ENCODE results near the gene ELAC1. TPM values are rescaled to one million over a fixed set of nuclear protein-coding genes. Genes with fewer than 3 reads are reported as not detected.

Gene ELAC1
- total and polyA plus RNA-seq, 2 experiments from 2014 or later, result 2.8 to 3.2 TPM

DNA sequence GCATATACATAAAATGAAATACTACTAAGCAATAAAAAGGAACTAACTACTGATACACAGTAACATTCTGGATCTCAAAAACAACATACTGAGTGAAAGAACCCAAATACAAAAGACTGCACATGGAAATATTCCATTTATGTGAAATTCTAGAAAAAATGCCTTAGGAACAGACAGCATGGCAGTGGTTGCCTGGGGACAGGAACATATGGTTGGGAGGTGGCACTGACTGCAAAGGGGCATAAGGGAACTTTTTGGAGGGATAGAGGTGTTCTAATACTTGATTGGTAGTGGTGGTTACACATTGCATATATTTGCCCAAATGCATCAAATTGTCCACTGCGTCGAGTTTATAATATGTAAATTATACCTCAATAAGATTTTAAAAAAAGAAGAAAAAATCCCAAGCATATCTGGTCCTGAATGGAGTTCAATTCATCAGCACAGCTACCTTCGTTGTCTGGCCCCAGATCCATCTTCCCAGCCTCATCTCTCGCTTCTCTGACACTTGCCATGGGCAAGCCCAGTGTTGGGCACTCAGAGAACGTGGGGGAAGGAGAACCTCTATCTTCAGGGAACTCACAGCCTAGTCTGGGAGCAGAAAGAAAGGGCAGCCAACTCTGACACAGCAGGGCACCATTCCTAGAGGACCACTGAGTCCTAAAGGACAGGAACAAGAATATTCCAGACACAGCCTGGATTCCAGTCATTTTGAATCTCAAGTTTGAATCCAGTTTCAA is 53.6 kb downstream of the ELAC1 start:
- Histone ChIP-seq H4K20me1 (replicated peaks; ENCODE audit: insufficient read depth) (no peaks in the 10 kb centered on the region), H3K9me2 (ENCODE audit: insufficient read depth) (no peaks in the 10 kb centered on the region), H3K36me3 (ENCODE audit: insufficient read depth) (no peaks in the 10 kb centered on the region), H3K4me1 (ENCODE audit: insufficient read depth) (peaks cover 12% of the 10 kb centered on the region), H2AFZ (no peak overlapping the region), H3K27me3 (ENCODE audit: insufficient read depth) (no peaks in the 10 kb centered on the region), H3K4me2 (no peak overlapping the region), H3K79me2 (replicated peaks; ENCODE audit: insufficient read depth) (no peaks in the 10 kb centered on the region), H3K4me3 (no peak overlapping the region), H3F3A (replicated peaks; ENCODE audit: low read depth) (no peaks in the 10 kb centered on the region), H3K27ac (ENCODE audit: low read depth) (no peak overlapping the region)
- Mint-ChIP-seq H3K27ac (no peak overlapping the region), H3K36me3 (ENCODE audit: low read depth) (peaks cover 6% of the 10 kb centered on the region), H3K4me1 (peaks cover 11% of the 10 kb centered on the region), H3K9me3 (no peaks in the 10 kb centered on the region; the same call in 2 of the 3 replicates), H3K4me3 (no peak overlapping the region), H3K27me3 (ENCODE audit: insufficient read depth, low read depth, poor library complexity) (peaks cover 8% of the 10 kb centered on the region)
- ATAC-seq (no peak), DNase-seq (ENCODE audit: low spot score) (no peak)
- TF ChIP-seq CREB1 (CRISPR knock-in tag; IDR thresholded peaks at IDR 0.05; ENCODE audit: low read depth), result no peak

DNA sequence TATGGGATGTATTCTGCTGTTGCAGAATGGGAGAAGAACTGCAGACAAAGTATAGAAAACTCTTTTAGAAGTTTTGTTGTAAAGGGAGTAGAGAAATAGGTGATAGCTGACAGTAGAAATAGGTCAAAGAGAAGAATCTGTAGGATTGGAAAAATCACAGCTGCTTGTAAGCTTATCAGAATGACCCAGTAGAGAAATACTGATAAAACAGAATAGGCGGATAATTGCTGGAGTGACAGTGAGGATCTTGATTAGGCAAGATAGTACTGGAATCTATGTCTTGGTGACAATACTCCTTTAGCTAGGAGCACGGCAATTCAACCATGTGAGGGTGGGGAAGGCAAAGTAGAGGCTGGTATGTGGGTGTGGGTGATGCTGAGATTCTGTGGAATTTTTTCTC is 57.7 kb downstream of the ELAC1 start:
- H3K4me3 ChIP-seq, result no peak overlapping the region
- Mint-ChIP-seq H3K4me3 (no peak overlapping the region), H3K27ac (no peak overlapping the region)
- TF ChIP-seq, protein P1, sequence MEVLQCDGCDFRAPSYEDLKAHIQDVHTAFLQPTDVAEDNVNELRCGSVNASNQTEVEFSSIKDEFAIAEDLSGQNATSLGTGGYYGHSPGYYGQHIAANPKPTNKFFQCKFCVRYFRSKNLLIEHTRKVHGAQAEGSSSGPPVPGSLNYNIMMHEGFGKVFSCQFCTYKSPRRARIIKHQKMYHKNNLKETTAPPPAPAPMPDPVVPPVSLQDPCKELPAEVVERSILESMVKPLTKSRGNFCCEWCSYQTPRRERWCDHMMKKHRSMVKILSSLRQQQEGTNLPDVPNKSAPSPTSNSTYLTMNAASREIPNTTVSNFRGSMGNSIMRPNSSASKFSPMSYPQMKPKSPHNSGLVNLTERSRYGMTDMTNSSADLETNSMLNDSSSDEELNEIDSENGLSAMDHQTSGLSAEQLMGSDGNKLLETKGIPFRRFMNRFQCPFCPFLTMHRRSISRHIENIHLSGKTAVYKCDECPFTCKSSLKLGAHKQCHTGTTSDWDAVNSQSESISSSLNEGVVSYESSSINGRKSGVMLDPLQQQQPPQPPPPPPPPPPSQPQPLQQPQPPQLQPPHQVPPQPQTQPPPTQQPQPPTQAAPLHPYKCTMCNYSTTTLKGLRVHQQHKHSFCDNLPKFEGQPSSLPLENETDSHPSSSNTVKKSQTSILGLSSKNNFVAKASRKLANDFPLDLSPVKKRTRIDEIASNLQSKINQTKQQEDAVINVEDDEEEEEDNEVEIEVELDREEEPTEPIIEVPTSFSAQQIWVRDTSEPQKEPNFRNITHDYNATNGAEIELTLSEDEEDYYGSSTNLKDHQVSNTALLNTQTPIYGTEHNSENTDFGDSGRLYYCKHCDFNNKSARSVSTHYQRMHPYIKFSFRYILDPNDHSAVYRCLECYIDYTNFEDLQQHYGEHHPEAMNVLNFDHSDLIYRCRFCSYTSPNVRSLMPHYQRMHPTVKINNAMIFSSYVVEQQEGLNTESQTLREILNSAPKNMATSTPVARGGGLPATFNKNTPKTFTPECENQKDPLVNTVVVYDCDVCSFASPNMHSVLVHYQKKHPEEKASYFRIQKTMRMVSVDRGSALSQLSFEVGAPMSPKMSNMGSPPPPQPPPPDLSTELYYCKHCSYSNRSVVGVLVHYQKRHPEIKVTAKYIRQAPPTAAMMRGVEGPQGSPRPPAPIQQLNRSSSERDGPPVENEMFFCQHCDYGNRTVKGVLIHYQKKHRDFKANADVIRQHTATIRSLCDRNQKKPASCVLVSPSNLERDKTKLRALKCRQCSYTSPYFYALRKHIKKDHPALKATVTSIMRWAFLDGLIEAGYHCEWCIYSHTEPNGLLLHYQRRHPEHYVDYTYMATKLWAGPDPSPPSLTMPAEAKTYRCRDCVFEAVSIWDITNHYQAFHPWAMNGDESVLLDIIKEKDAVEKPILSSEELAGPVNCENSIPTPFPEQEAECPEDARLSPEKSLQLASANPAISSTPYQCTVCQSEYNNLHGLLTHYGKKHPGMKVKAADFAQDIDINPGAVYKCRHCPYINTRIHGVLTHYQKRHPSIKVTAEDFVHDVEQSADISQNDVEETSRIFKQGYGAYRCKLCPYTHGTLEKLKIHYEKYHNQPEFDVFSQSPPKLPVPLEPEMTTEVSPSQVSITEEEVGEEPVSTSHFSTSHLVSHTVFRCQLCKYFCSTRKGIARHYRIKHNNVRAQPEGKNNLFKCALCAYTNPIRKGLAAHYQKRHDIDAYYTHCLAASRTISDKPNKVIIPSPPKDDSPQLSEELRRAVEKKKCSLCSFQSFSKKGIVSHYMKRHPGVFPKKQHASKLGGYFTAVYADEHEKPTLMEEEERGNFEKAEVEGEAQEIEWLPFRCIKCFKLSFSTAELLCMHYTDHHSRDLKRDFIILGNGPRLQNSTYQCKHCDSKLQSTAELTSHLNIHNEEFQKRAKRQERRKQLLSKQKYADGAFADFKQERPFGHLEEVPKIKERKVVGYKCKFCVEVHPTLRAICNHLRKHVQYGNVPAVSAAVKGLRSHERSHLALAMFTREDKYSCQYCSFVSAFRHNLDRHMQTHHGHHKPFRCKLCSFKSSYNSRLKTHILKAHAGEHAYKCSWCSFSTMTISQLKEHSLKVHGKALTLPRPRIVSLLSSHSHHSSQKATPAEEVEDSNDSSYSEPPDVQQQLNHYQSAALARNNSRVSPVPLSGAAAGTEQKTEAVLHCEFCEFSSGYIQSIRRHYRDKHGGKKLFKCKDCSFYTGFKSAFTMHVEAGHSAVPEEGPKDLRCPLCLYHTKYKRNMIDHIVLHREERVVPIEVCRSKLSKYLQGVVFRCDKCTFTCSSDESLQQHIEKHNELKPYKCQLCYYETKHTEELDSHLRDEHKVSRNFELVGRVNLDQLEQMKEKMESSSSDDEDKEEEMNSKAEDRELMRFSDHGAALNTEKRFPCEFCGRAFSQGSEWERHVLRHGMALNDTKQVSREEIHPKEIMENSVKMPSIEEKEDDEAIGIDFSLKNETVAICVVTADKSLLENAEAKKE (CRISPR knock-in tag; IDR thresholded peaks at IDR 0.05), result no peak
- TF ChIP-seq JUNB (IDR thresholded peaks at IDR 0.05; ENCODE audit: unreplicated experiment) (no peak), STAT1 (IDR thresholded peaks at IDR 0.05; ENCODE audit: unreplicated experiment) (no peak), ZNF331 (CRISPR knock-in tag; IDR thresholded peaks at IDR 0.05; ENCODE audit: low read depth) (no peak), EZH2phosphoT487 (IDR thresholded peaks at IDR 0.05; ENCODE audit: unreplicated experiment) (no peak), EZH2 (IDR thresholded peaks at IDR 0.05; ENCODE audit: low read depth, unreplicated experiment) (no peak), CREB1 (CRISPR knock-in tag; IDR thresholded peaks at IDR 0.05; ENCODE audit: low read depth) (no peak), POLR2AphosphoS5 (IDR thresholded peaks at IDR 0.05; ENCODE audit: low read depth) (no peak)
- TF ChIP-seq, protein P2, sequence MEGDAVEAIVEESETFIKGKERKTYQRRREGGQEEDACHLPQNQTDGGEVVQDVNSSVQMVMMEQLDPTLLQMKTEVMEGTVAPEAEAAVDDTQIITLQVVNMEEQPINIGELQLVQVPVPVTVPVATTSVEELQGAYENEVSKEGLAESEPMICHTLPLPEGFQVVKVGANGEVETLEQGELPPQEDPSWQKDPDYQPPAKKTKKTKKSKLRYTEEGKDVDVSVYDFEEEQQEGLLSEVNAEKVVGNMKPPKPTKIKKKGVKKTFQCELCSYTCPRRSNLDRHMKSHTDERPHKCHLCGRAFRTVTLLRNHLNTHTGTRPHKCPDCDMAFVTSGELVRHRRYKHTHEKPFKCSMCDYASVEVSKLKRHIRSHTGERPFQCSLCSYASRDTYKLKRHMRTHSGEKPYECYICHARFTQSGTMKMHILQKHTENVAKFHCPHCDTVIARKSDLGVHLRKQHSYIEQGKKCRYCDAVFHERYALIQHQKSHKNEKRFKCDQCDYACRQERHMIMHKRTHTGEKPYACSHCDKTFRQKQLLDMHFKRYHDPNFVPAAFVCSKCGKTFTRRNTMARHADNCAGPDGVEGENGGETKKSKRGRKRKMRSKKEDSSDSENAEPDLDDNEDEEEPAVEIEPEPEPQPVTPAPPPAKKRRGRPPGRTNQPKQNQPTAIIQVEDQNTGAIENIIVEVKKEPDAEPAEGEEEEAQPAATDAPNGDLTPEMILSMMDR (conservative IDR thresholded peaks at IDR 0.05; ENCODE audit: low read depth in 2 of 2), result no peak
- TF ChIP-seq, protein P3, sequence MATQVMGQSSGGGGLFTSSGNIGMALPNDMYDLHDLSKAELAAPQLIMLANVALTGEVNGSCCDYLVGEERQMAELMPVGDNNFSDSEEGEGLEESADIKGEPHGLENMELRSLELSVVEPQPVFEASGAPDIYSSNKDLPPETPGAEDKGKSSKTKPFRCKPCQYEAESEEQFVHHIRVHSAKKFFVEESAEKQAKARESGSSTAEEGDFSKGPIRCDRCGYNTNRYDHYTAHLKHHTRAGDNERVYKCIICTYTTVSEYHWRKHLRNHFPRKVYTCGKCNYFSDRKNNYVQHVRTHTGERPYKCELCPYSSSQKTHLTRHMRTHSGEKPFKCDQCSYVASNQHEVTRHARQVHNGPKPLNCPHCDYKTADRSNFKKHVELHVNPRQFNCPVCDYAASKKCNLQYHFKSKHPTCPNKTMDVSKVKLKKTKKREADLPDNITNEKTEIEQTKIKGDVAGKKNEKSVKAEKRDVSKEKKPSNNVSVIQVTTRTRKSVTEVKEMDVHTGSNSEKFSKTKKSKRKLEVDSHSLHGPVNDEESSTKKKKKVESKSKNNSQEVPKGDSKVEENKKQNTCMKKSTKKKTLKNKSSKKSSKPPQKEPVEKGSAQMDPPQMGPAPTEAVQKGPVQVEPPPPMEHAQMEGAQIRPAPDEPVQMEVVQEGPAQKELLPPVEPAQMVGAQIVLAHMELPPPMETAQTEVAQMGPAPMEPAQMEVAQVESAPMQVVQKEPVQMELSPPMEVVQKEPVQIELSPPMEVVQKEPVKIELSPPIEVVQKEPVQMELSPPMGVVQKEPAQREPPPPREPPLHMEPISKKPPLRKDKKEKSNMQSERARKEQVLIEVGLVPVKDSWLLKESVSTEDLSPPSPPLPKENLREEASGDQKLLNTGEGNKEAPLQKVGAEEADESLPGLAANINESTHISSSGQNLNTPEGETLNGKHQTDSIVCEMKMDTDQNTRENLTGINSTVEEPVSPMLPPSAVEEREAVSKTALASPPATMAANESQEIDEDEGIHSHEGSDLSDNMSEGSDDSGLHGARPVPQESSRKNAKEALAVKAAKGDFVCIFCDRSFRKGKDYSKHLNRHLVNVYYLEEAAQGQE (IDR thresholded peaks at IDR 0.05; ENCODE audit: unreplicated experiment), result no peak

More for the DNA sequence above, 57.7 kb downstream of the ELAC1 start:
- H3K4me1 ChIP-seq (ENCODE audit: insufficient read depth), result peaks cover 23% of the 10 kb centered on the region
- no peaks in the 10 kb centered on the region; the same call in 1 of the 3 replicates for H3K9me3 Mint-ChIP-seq
- peaks cover 29% of the 10 kb centered on the region for H3K4me1 Mint-ChIP-seq
- no peak for ATAC-seq
- no peaks in the 10 kb centered on the region for H3K27me3 ChIP-seq (ENCODE audit: insufficient read depth)
- H3K9me2 ChIP-seq (ENCODE audit: insufficient read depth), result no peaks in the 10 kb centered on the region
- H2AFZ ChIP-seq, result no peak overlapping the region
- H3K36me3 ChIP-seq (ENCODE audit: insufficient read depth), result no peaks in the 10 kb centered on the region
- no peaks in the 10 kb centered on the region for H4K20me1 ChIP-seq (replicated peaks; ENCODE audit: insufficient read depth)
- no peaks in the 10 kb centered on the region for H3F3A ChIP-seq (replicated peaks; ENCODE audit: low read depth)
- no peak overlapping the region for H3K27ac ChIP-seq (ENCODE audit: low read depth)
- H3K4me2 ChIP-seq, result no peak overlapping the region
- peaks cover 8% of the 10 kb centered on the region for H3K79me2 ChIP-seq (replicated peaks; ENCODE audit: insufficient read depth)
- H3K36me3 Mint-ChIP-seq (ENCODE audit: low read depth), result peaks cover 6% of the 10 kb centered on the region
- no peak for DNase-seq (ENCODE audit: low spot score)
- peaks cover 12% of the 10 kb centered on the region for H3K27me3 Mint-ChIP-seq (ENCODE audit: insufficient read depth, low read depth, poor library complexity)
